ENCODE results near the gene FHOD3.
A peak's percentile ranks its signal among the peaks of the same experiment; 100 is the strongest.

Gene FHOD3

GRCh38 chr18:36744261-36744876, 446.9 kb downstream of the FHOD3 start:
- H4K20me1 ChIP-seq, result no peaks in the 10 kb centered on the region
- H3K27ac ChIP-seq, result no peak overlapping the region
- no peaks in the 10 kb centered on the region for H3K36me3 ChIP-seq
- no peak overlapping the region for H3K4me2 ChIP-seq
- no peak overlapping the region for H3K9ac ChIP-seq
- H3K9me3 ChIP-seq, result peaks cover 3% of the 10 kb centered on the region; the same call in 1 of the 2 replicates
- TF ChIP-seq Cebpa-rat (IDR thresholded peaks at IDR 0.05), result no peak
- H3K4me3 ChIP-seq, result no peak overlapping the region
- no peaks in the 10 kb centered on the region for H3K4me1 ChIP-seq
- H3K27me3 ChIP-seq, result no peaks in the 10 kb centered on the region

- Histone ChIP-seq H3K4me2 (no peak overlapping the region), H3K4me1 (no peaks in the 10 kb centered on the region), H3K27ac (no peak overlapping the region), H3K4me3 (no peak overlapping the region), H3K27me3 (no peaks in the 10 kb centered on the region), H3K9me3 (peaks cover 11% of the 10 kb centered on the region), H3K9ac (no peak overlapping the region), H4K20me1 (no peaks in the 10 kb centered on the region), H3K36me3 (no peaks in the 10 kb centered on the region)
- TF ChIP-seq Cebpa-rat (IDR thresholded peaks at IDR 0.05), result no peak
Measured at GRCh38 chr18:36745219-36745975, 447.9 kb downstream of the FHOD3 start.

GRCh38 chr18:36752929-36753865, 455.7 kb downstream of the FHOD3 start:
- Histone ChIP-seq H3K4me3 (no peak overlapping the region), H3K27ac (no peak overlapping the region), H3K27me3 (no peaks in the 10 kb centered on the region), H3K9ac (no peak overlapping the region), H4K20me1 (no peaks in the 10 kb centered on the region), H3K4me2 (no peak overlapping the region), H3K36me3 (no peaks in the 10 kb centered on the region), H3K9me3 (peaks cover 11% of the 10 kb centered on the region), H3K4me1 (no peaks in the 10 kb centered on the region)
- no peak for TF ChIP-seq Cebpa-rat (IDR thresholded peaks at IDR 0.05)

- no peaks in the 10 kb centered on the region for H3K9me3 ChIP-seq
- no peaks in the 10 kb centered on the region for H3K27me3 ChIP-seq
- H3K4me2 ChIP-seq, result no peak overlapping the region
- no peak overlapping the region for H3K27ac ChIP-seq
- H4K20me1 ChIP-seq, result no peaks in the 10 kb centered on the region
- no peak for TF ChIP-seq Cebpa-rat (IDR thresholded peaks at IDR 0.05)
- H3K36me3 ChIP-seq, result no peaks in the 10 kb centered on the region
- H3K9ac ChIP-seq, result no peak overlapping the region
- no peak overlapping the region for H3K4me3 ChIP-seq
- H3K4me1 ChIP-seq, result peaks cover 20% of the 10 kb centered on the region
Measured at GRCh38 chr18:36756242-36756641, 458.7 kb downstream of the FHOD3 start.

GRCh38 chr18:36757081-36757480, 459.6 kb downstream of the FHOD3 start:
- Histone ChIP-seq H3K4me2 (no peak overlapping the region), H3K4me1 (peaks cover 20% of the 10 kb centered on the region), H3K9me3 (0 out of 2 replicates have a peak, but pooled peaks cover 3% of the 10 kb centered on the region), H3K27ac (no peak overlapping the region), H3K9ac (no peak overlapping the region), H3K36me3 (no peaks in the 10 kb centered on the region), H4K20me1 (no peaks in the 10 kb centered on the region), H3K4me3 (no peak overlapping the region), H3K27me3 (no peaks in the 10 kb centered on the region)
- no peak for TF ChIP-seq Cebpa-rat (IDR thresholded peaks at IDR 0.05)

GRCh38 chr18:36757991-36758390, 460.5 kb downstream of the FHOD3 start:
- no peaks in the 10 kb centered on the region for H4K20me1 ChIP-seq
- no peak overlapping the region for H3K27ac ChIP-seq
- no peak overlapping the region for H3K4me2 ChIP-seq
- H3K9me3 ChIP-seq, result 0 out of 2 replicates have a peak, but pooled peaks cover 7% of the 10 kb centered on the region
- TF ChIP-seq Cebpa-rat (IDR thresholded peaks at IDR 0.05), result no peak
- no peaks in the 10 kb centered on the region for H3K36me3 ChIP-seq
- H3K4me1 ChIP-seq, result peaks cover 20% of the 10 kb centered on the region
- H3K27me3 ChIP-seq, result no peaks in the 10 kb centered on the region
- no peak overlapping the region for H3K9ac ChIP-seq
- no peak overlapping the region for H3K4me3 ChIP-seq

- Histone ChIP-seq H3K4me2 (no peak overlapping the region), H3K4me3 (no peak overlapping the region), H4K20me1 (no peaks in the 10 kb centered on the region), H3K4me1 (peaks cover 20% of the 10 kb centered on the region), H3K36me3 (no peaks in the 10 kb centered on the region), H3K27me3 (no peaks in the 10 kb centered on the region), H3K9ac (no peak overlapping the region), H3K9me3 (0 out of 2 replicates have a peak, but pooled peaks cover 7% of the 10 kb centered on the region), H3K27ac (0 out of 2 replicates have a peak overlapping the region, but pooled peaks have one; percentile 44)
- TF ChIP-seq Cebpa-rat (IDR thresholded peaks at IDR 0.05), result no peak
Measured at GRCh38 chr18:36758623-36759022, 461.1 kb downstream of the FHOD3 start.

GRCh38 chr18:36759167-36759776, 461.8 kb downstream of the FHOD3 start:
- Histone ChIP-seq H3K9ac (no peak overlapping the region), H3K4me3 (no peak overlapping the region)
- no peak for TF ChIP-seq Cebpa-rat (IDR thresholded peaks at IDR 0.05)

GRCh38 chr18:36760598-36760997, 463.1 kb downstream of the FHOD3 start:
- Histone ChIP-seq H3K27ac (peak overlapping the region; percentile 56; the same call in 1 of the 2 replicates), H3K4me1 (peaks cover 20% of the 10 kb centered on the region), H3K9ac (no peak overlapping the region), H3K36me3 (no peaks in the 10 kb centered on the region), H3K9me3 (0 out of 2 replicates have a peak, but pooled peaks cover 7% of the 10 kb centered on the region), H3K4me2 (no peak overlapping the region), H4K20me1 (no peaks in the 10 kb centered on the region), H3K4me3 (no peak overlapping the region), H3K27me3 (no peaks in the 10 kb centered on the region)
- no peak for TF ChIP-seq Cebpa-rat (IDR thresholded peaks at IDR 0.05)

More at GRCh38 chr18:36759167-36759776, 461.8 kb downstream of the FHOD3 start:
- peak overlapping the region; percentile 73 for H3K4me2 ChIP-seq
- H3K9me3 ChIP-seq, result 0 out of 2 replicates have a peak, but pooled peaks cover 7% of the 10 kb centered on the region
- peak overlapping the region; percentile 56; the same call in 1 of the 2 replicates for H3K27ac ChIP-seq
- H3K36me3 ChIP-seq, result no peaks in the 10 kb centered on the region
- no peaks in the 10 kb centered on the region for H3K27me3 ChIP-seq
- H3K4me1 ChIP-seq, result peaks cover 20% of the 10 kb centered on the region
- H4K20me1 ChIP-seq, result no peaks in the 10 kb centered on the region

All from BLaER1 (cell line).